ENCODE data around the gene ERGIC2.

DNA sequence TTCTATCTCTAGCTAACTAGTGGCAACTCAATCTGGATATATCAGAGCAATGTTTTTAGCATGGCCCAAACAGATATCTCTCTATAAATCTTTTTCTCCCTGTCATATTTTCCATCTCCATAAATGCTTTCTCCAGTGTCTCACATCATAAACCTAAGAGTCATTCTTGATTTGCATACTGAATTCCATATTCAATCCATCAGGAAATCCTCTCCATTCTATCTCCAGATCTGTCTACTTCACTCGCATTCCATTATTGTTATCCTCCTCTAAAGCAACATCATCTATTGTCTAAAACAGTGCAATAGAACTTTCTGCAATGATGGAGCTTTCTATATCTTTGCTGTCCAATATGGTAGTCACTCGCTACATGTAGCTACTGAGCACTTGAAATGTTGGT, 45.5 kb upstream of the ERGIC2 start:
- TF ChIP-seq IKZF4 (CRISPR knock-in tag; IDR thresholded peaks at IDR 0.05; ENCODE audit: borderline replicate concordance, low read depth, not compliant biosample characterization) (no peak), ZBTB7A (CRISPR knock-in tag; IDR thresholded peaks at IDR 0.05) (no peak), RAD21 (CRISPR knock-in tag; IDR thresholded peaks at IDR 0.05) (no peak), ZNF274 (CRISPR knock-in tag; IDR thresholded peaks at IDR 0.05) (no peak), CREB1 (IDR thresholded peaks at IDR 0.05) (no peak), CREB1 (CRISPR knock-in tag; IDR thresholded peaks at IDR 0.05) (no peak), SETDB1 (CRISPR knock-in tag; IDR thresholded peaks at IDR 0.05; ENCODE audit: borderline replicate concordance) (no peak), ZNF83 (CRISPR knock-in tag; IDR thresholded peaks at IDR 0.05; ENCODE audit: borderline replicate concordance) (no peak), ZNF44 (CRISPR knock-in tag; IDR thresholded peaks at IDR 0.05) (no peak), POLR2AphosphoS5 (IDR thresholded peaks at IDR 0.05; ENCODE audit: low read depth, low read length) (no peak)
- TF ChIP-seq, protein P1, sequence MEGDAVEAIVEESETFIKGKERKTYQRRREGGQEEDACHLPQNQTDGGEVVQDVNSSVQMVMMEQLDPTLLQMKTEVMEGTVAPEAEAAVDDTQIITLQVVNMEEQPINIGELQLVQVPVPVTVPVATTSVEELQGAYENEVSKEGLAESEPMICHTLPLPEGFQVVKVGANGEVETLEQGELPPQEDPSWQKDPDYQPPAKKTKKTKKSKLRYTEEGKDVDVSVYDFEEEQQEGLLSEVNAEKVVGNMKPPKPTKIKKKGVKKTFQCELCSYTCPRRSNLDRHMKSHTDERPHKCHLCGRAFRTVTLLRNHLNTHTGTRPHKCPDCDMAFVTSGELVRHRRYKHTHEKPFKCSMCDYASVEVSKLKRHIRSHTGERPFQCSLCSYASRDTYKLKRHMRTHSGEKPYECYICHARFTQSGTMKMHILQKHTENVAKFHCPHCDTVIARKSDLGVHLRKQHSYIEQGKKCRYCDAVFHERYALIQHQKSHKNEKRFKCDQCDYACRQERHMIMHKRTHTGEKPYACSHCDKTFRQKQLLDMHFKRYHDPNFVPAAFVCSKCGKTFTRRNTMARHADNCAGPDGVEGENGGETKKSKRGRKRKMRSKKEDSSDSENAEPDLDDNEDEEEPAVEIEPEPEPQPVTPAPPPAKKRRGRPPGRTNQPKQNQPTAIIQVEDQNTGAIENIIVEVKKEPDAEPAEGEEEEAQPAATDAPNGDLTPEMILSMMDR (CRISPR knock-in tag; IDR thresholded peaks at IDR 0.05): no peak
- TF ChIP-seq, protein P2, sequence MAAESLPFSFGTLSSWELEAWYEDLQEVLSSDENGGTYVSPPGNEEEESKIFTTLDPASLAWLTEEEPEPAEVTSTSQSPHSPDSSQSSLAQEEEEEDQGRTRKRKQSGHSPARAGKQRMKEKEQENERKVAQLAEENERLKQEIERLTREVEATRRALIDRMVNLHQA (CRISPR knock-in tag; IDR thresholded peaks at IDR 0.05): no peak

All from HepG2 (cell line).